A673 (cell line): ENCODE measurements around the gene LRRIQ4. TPM values are rescaled to one million over a fixed set of nuclear protein-coding genes. Genes with fewer than 3 reads are reported as not detected.

Source experiments
- BruUV-seq: library from RNA; stranded (reverse); fragments of 400-500 nt; replicated peaks from 2 replicates; lab custom pipeline; 2021; lab: Mats Ljungman, UMichigan
- CTCF ChIA-PET: fragments of 300-600 bp; sonication (Branson Sonifier 250); formaldehyde crosslinking; loops from one replicate; lab custom pipeline; 2022; ENCODE audit warnings: antibody characterized with exemption; lab: Charles Lee
- POLR2A ChIA-PET: fragments of 300-600 bp; sonication (Branson Sonifier 250); formaldehyde crosslinking; loops from one replicate; lab custom pipeline; 2022; ENCODE audit warnings: antibody characterized with exemption; ENCODE audit not compliant: low non-redundant PET; lab: Charles Lee
- DNase-seq: peaks from one replicate; pipeline ENCODE4 v3.0.0-alpha.2; 2015; ENCODE audit warnings: low spot score
- H3K27ac ChIP-seq: fragments of 200-600 bp; sonication (generic); 2 replicates; pipeline ENCODE4 v1.5.1; 2016; ENCODE audit warnings: mixed run types, low read depth, mild to moderate bottlenecking, mixed read lengths, antibody characterized with exemption, low read length; ENCODE audit not compliant: poor library complexity, severe bottlenecking
- H3K27me3 ChIP-seq: fragments of 200-600 bp; sonication (generic); replicated peaks from 2 replicates; pipeline ENCODE4 v1.6.1; 2017; ENCODE audit warnings: mixed run types, low read depth, mild to moderate bottlenecking, mixed read lengths, antibody characterized with exemption, low read length; ENCODE audit not compliant: insufficient read depth, poor library complexity
- H3K36me3 ChIP-seq: fragments of 200-600 bp; sonication (generic); 2 replicates; pipeline ENCODE4 v1.6.1; 2016; ENCODE audit warnings: mixed run types, mild to moderate bottlenecking, mixed read lengths, antibody characterized with exemption, low read length; ENCODE audit not compliant: insufficient read depth, poor library complexity, severe bottlenecking
- H3K4me1 ChIP-seq: fragments of 200-600 bp; sonication (generic); 2 replicates; pipeline ENCODE4 v1.6.1; 2017; ENCODE audit warnings: mixed run types, mild to moderate bottlenecking, mixed read lengths, antibody characterized with exemption, low read length; ENCODE audit not compliant: insufficient read depth, poor library complexity, severe bottlenecking
- H3K4me3 ChIP-seq: fragments of 200-600 bp; sonication (generic); 2 replicates; pipeline ENCODE4 v1.5.1; 2016; ENCODE audit warnings: low read depth, mixed run types, mild to moderate bottlenecking, mixed read lengths, low read length; ENCODE audit not compliant: poor library complexity, severe bottlenecking
- H3K9me3 ChIP-seq: fragments of 200-600 bp; sonication (generic); 2 replicates; pipeline ENCODE4 v1.6.1; 2016; ENCODE audit warnings: mixed run types, low read depth, mild to moderate bottlenecking, mixed read lengths, antibody characterized with exemption, low read length; ENCODE audit not compliant: poor library complexity, severe bottlenecking
- CTCF ChIP-seq: fragments of 300-800, 200-600 bp; sonication (generic); conservative IDR thresholded peaks from 2 replicates; pipeline ENCODE4 v1.5.1; 2017; ENCODE audit warnings: low read depth, mild to moderate bottlenecking, antibody characterized with exemption, low read length, moderate library complexity, mixed read lengths
- EZH2 ChIP-seq: fragments of 200-600 bp; sonication (generic); IDR thresholded peaks from 2 replicates; pipeline ENCODE4 v1.6.1; 2017; ENCODE audit warnings: borderline replicate concordance, low read depth, mild to moderate bottlenecking, mixed read lengths, antibody characterized with exemption, low read length; ENCODE audit not compliant: poor library complexity, severe bottlenecking
- intact Hi-C: fragments of 100-400 bp; cut with micrococcal nuclease; formaldehyde crosslinking; loops from one replicate; pipeline ENCODE4 v1.10.0; 2022; ENCODE audit not compliant: unreplicated experiment
- total RNA-seq: library from RNA; stranded (reverse); gene quantifications from 2 replicates; pipeline ENCODE4 v1.2.3, GENCODE V29; 2021

The LRRIQ4 gene
- total RNA-seq, 1 experiment from 2014 or later = 0.15 TPM

- no peaks in the 10 kb centered on the region for H3K36me3 ChIP-seq
- no peak for TF ChIP-seq EZH2
- peak; percentile 53 for TF ChIP-seq CTCF
- no TSS peak for BruUV-seq
- peak; percentile 64 for DNase-seq
- H3K9me3 ChIP-seq = no peaks in the 10 kb centered on the region
- intact Hi-C loops = no loop called here
- H3K4me3 ChIP-seq = peak overlapping the region; percentile 72
- no peak overlapping the region for H3K27ac ChIP-seq
- H3K4me1 ChIP-seq = peaks cover 5% of the 10 kb centered on the region
- ChIA-PET CTCF (no interaction called here), POLR2A (no interaction called here)
- H3K27me3 ChIP-seq = no peaks in the 10 kb centered on the region
These were observed 1.3 kb downstream of the LRRIQ4 start for GRCh38 chr3:169813757-169814517.

- POLR2A ChIA-PET = no interaction called here
- intact Hi-C loops = no loop called here
These were observed 3.0 kb downstream of the LRRIQ4 start for GRCh38 chr3:169815590-169816150.

GRCh38 chr3:169818316-169818715 lies 5.6 kb downstream of the LRRIQ4 start:
- TF ChIP-seq EZH2 (no peak), CTCF (no peak)
- no peaks in the 10 kb centered on the region for H3K36me3 ChIP-seq
- H3K9me3 ChIP-seq = no peaks in the 10 kb centered on the region
- no peak for DNase-seq
- no peak overlapping the region for H3K27ac ChIP-seq
- BruUV-seq = no TSS peak
- CTCF ChIA-PET = no interaction called here
- no peaks in the 10 kb centered on the region for H3K4me1 ChIP-seq
- H3K27me3 ChIP-seq = no peaks in the 10 kb centered on the region
- POLR2A ChIA-PET = no interaction called here
- intact Hi-C loops = no loop called here
- no peak overlapping the region for H3K4me3 ChIP-seq

More at GRCh38 chr3:169815590-169816150, 3.0 kb downstream of the LRRIQ4 start:
- no peaks in the 10 kb centered on the region for H3K36me3 ChIP-seq
- DNase-seq = no peak
- peaks cover 5% of the 10 kb centered on the region for H3K4me1 ChIP-seq
- no peaks in the 10 kb centered on the region for H3K27me3 ChIP-seq
- no peak overlapping the region for H3K4me3 ChIP-seq
- no peak overlapping the region for H3K27ac ChIP-seq
- BruUV-seq = no TSS peak
- TF ChIP-seq EZH2 (no peak), CTCF (no peak)
- H3K9me3 ChIP-seq = no peaks in the 10 kb centered on the region
- CTCF ChIA-PET = no interaction called here
